Measurements from ENCODE around the gene NHLRC4.

NHLRC4 gene

DNA sequence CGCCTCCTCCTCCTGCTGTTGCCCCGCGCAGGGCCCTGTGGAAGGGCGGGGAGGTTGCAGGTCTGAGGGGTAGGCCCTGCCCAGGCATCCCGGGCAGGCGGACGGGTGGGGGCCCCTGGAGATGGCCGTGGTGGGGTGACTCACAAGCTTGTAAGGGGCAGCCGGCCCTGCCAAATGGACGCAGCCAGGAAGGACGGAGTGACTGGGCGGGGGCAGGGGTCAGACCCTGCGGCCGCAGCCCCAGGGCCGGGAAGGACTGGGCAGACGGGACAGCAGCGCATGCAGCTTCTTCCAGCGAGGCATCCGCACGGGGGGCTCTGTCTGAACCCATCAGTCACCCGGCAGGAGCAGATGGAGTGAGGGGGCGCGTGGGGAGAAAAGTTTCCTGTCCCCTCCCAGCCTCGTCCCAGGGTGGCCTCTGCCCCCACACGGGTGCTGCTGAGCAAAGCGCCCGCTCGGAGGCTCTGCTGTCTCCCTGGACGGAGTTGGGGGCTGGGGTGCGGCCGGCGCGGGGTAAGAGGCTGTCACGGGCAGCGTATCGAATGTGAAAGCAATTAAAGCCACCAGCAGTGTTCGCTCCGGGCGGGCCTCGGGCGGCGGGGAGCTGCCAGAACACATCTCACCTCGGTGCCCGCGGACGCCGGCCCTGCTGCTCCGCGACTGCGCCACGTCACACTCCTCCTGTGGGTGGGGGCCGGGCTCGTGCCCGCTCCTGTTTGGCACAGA, 12.0 kb upstream of the NHLRC4 start:
- no peak for DNase-seq

DNA sequence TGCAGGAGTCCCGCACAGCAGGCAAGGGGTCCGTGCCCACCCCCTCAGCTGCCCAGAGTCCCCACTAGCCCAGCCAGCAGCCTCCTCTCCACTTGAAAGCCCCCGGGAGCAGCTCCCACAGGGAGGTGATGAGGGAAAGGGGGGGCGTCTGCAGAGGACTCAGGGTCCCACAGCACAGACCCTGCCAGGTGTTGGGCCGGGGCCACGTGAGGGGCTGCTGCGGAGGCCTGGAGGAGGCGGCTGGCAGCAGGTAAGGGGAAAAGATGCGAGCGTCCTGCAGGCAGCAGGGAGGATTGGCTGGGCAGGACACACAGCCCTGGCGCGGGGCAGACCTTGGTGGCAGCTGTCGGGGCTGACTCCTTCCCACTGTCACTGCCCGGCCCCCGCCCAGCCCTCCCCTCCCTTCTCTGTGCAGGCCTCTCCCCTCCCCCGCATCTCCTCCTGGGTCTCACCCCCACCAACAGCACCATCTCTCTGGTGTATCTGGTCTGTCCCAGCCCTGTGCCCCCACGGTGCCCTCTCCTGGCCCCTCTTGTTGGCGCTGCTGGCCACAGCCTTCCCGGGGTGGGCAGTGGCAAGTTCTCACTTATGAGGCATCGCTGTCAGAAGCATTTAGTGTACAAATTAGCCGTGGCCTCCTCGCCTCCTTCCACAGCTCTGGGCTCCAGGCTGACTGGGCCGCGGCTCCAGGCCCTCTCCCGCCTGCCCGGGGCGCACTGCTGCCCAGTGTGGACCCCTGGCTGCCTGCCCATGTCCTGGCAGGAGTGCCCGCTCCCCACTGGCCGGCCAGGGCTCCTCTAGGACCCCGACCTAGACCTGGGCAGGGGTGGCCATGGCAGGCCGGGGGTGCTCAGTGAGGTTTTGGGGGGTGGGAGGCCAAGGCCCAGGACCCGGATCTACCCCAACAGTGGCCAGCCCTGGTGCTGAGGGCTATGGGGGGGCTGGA, 11.0 kb upstream of the NHLRC4 start:
- DNase-seq: no peak

DNA sequence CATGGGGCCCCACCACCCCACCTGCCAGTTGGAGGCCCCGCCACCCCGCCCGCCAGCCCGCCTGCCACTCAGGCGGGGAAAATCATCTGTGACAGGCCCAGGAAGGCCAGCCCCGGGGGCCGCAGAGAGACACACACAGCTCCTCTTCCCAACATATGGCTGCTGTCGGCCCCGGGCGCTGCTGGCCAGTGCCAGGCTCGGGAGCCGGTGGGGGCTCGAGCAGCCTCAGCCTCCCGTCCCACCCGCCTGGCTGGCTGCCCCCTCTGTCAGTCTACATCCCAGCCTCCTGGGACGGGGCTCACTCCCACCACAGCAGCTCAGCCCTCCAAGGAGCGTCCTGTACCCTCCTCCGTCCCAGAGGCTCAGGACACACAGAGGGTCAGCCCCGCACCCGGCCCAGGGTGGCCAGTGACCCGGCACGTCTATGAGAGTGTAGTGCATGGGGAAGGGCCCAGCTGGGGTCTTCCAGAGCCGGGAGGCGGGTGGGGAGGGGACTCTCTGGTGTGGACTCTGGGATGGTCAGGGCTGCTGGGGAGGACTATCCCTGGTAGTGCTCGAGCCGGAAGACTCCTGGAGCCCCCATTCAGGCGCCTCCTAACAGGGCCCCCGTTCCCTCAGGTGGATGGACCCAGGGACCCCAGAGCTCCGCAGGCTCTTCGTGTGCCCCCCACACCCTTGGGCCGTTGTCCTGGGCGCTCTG, 10.2 kb upstream of the NHLRC4 start:
- no peak for DNase-seq

DNA sequence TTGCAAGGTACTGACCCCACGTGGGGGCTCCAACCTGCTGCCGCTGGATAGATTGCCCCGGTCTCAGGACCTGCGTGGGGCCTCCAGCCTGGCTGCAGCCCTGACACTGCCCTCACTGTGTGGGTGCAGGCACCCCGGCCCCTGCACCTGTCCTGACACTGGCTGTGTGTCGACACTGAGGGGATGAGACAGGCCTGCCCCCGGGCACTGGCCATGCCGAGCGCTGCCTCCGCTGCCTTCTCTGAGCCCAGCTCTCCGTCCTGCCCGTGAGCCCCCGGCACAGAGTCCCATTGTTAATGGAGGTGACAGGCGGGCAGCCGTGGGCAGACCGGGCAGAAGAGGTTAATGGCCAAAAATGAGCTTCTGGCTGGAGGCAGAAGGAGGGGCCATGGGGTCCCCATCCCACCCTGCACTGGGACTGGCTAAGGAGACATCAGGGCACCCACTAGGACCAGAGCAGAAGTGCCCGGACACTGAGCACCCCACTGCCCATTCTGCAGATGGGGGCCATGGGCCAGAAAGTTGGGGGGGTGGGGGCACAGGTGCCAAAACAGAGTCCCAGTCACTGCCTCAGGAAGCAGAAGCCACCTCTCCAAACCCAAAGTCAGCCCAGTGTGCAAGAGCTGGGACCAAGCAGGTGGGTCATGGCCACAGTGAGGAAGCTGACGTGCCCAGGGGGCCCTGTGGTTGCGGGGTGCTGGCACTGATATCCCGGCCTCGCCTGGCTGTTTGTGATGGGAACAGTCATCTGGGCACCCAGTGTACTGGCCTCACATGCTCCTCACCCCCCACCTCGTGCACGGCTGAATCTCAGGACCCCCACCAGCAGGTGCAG, 9.1 kb upstream of the NHLRC4 start:
- DNase-seq: no peak

DNA sequence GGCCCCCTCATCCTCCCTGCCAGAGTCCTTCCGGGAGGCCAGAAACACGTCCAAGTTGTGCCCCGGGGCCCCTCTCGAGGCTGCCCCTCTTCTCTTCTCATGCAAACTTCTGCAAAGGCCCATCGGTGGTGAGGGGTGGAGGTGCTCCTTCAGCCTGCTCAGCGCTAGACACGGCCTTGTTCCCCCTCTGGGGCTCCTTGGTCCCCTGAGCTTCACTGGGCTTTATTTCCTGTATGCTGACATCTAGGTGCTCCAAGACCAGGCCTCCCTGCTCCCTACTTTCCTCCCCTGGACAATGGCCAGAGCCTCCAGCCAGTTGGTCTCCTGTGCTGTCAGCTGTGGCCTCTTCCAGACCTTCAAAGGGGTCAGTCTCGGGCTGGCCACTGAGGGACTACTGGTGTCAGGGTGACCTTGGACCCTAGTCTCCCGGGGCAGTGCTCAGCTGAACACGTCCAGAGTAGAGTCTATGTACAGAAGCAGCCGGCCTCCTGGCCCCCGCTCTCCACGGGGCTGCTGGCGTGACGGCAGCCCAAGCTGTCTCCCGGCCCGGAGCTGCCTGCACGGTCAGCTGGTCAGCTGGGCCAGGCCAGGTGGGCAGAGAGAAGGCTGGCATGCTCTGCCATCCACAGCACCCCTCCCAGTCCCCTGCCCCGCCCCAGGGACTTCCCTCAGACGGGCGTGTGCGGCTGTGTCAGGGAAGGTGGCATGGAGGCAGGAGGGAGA, 8.3 kb upstream of the NHLRC4 start:
- no peak for DNase-seq

DNA sequence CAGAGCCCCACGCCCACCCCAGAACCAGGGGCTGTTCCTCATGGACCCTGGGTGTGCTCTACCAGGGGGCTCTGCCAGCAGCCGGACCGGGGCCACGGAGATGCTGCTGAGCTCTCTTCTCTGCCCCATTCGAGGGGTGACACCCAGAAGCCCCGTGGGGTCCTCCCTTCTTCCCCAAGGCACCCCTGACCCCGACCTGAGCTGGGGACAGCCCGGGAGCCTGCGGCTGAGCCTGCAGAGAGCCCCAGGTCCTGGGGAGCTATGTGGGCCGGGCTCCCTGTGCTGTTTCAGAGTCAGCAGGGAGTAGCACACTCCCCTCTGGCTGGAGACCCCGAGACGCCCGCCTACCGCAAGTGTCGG, 7.8 kb upstream of the NHLRC4 start:
- DNase-seq: no peak

DNA sequence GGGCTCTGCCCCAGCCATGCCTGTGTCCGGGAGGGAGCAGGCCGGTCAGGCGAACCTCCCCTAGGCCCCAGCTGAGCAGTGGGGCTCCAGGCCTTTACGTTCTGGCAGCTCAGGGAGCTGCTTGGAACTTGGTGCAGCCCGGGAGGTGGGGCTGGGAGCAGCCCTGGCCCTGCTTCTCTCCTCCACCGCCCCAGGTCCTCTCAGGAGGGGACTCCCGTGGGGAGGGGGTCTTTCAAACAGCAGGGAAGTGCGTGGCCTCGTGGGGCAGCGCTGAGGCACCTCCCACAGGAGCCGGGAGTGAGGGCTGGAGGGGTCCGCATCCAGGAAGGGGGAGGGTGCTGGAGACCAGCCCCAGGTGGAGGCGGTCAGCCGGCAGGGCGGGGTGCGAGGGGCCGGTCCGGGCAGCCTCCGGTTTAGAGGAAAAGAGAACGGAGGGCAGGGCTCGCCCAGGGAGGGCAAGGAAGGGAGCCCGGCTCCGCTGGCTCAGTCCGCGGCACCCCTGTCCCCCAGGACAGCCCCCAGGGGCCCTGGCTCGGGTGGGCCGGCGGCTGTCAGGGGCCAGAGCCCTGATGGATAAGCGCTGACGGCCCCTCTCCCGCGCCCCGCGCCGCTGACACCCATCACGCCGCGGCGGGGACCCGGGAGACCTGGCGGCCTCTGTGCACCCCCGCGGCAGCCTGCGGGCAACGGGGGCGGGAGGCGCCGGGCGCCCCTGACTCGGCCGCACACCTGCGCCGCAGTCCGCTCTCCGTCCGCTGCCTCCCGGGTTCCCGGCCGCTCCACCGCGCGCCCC, 7.2 kb upstream of the NHLRC4 start:
- DNase-seq: no peak

DNA sequence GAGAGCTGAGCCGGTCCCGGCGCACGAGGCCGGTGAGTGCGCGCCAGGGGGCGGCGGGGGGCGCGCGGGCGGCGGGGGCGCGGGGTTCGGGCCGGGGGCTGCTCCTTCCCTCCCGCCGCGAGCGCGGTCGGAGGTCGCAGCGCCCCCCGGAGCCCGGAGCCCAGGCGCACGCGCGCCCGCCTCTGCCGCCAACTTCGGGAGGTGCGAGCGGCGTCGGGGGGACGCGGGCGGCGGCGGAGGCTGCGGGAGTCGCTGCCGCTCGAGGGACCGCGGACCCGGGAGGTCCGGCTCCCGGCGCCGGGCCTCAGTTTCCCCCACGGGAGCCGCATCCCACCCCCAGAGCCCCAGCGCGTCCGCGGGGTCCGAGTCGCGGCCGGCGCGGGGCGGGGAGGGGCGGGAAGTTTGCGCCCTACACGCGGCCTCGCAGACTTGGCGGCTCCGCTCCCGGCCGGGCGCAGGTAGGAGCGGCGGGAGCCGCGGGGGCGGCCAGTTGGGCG, 6.6 kb upstream of the NHLRC4 start, which contains the start of gene PRR35:
Gene PRR35 (plus strand): TSS at position 191 of the 497 bp plus-strand sequence. CDS start 2,901 bp downstream, outside the sequence.
- no peak for DNase-seq

DNA sequence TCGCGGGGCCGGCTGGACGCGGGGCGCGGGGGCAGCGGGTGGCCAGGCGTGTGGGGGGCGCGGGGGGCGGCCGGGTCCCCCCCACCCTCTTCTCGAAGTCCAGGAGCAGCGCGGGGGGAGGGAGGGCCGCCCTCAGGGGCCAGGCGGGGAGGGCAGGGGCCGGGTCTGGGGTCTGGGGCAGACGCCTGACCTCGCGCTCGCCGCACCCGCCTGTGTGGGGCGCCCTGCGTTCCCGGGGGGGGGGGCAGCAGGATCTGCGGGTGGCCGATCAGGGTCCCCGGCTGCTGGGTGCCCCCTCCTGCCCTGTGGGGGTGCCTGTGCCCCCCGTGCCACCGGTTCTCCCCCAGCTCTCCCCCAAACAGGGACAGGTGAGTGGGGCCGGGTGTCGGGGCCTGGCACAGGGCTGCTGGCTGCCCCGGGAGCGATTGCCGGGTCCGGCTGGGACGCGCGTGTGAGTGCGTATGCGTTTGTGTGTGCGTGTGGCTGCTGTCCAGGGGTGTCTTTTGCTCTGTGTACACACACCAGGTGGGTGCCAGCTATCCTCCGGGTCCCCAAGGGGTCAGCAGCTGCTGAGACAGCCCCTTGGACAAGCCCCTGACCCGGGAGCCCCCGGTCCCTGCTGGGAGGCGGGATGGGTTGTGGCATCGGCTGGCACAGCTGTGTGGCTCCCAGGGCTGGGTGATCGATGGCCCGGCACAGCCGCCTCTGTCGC, 5.9 kb upstream of the NHLRC4 start:
- DNase-seq: no peak

DNA sequence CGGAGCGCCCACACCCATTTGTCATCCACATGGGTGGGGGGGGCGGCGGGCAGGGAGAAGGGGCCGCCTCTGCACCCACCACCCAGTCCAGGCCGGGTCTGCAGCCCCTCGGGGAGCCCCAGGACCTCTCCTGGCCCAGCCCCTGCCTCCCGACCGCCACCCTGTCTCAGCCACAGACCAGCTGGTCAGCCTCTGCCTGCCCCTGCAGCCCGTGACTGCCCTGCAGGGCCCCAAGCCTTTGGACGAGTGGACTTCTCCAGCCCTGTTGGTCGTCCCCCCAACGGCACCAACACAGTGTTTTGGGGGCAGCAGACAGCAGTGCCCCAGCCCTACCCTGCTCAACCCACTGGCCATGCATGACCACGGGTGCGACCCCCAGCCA, 5.4 kb upstream of the NHLRC4 start:
- no peak for DNase-seq

DNA sequence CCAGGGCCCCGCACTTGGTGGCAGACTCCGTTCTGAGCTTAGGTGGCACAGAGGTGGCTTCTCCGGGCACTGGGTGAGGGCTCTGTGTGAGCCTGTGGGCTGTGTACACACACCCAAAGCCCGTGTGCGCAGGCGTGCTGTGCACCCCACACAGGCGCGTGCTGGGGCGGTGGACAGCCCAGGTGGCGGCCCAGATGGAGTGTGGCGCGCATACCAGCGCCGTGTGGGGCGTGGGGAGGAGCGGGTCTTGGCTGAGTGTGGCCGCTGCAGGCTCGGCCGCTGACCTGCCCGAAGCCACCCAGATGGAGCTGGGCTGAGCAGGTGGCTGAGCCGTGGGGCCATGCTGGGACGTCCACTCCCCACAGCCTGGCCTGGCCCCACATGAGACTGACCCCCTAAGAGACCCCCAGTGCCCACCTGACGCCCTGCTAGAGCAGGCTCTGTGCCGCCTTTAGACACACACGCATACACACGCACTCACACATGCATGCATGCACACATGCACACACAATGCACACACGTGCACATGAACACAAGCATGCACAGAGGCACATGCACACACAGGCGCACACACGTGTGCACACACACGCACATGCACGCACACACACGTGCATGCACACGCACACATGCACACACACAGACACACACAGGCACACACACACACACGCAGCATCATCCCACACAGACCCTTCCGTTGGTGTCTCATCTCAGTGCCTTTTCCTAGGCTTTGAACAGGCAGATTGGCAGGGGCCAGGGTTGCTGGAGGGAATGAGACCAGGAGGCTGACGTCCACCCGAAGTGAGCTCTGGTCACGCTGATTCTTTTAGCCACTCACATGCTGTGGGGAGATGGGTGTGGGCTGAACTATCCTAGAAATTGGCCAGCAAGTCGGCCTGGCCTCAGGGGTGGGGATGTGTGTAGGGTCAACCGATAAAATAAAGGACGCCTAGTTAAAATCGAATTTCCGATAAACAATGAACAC, 4.6 kb upstream of the NHLRC4 start:
- DNase-seq: no peak

DNA sequence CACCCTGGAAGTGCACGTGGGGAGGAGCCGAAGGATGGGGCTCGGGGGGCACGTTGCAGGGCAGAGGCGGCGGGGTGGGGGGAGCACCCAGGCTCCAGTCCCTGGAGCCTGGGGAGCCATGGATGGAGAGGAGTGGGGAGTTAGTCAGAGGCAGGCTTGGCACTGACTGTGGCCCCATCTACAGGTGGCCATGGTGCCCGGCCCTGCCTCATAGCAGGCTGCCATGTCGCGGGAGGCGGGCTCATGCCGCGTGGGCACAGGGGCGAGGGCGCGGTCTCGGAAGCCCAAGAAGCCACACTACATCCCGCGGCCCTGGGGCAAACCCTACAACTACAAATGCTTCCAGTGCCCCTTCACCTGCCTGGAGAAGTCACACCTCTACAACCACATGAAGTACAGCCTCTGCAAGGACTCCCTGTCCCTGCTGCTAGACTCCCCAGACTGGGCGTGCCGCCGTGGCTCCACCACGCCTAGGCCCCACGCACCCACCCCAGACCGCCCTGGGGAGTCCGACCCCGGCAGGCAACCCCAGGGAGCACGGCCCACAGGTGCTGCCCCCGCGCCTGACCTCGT, 3.6 kb upstream of the NHLRC4 start:
- no peak for DNase-seq

DNA sequence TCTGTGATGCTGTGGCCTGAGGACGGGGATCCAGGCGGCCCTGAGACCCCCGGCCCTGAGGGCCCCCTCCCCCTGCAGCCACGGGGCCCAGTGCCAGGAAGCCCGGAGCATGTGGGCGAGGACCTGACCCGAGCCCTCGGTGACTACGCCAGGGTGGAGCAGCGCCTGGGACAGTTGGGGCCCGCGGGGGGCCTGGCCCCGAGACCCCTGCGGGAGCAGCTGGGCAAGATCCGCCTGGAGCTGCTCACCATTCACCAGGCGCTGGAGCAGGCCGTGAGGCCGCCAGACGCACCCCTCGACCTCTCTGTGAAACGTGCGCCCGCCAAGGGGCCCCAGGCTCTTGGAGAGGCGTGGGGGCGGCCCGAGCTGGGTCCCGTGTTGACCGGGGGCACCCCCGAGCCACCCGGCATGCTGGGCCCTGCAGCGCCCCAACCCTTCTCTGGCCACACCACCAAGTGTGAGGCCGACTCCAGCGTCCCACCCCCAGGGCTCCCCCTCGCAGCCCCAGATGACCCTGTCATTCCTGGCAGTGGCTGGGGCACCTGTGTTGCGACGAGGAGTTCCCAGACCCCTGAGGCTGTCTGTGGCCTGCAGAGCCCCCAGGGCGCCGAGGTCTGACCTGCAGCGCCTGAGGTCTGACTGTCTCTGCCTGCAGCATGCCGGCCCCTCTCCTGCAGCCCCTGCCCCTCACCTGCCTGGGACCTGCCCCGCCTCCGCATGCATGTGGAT, 2.0 kb upstream of the NHLRC4 start:
- DNase-seq: no peak

DNA sequence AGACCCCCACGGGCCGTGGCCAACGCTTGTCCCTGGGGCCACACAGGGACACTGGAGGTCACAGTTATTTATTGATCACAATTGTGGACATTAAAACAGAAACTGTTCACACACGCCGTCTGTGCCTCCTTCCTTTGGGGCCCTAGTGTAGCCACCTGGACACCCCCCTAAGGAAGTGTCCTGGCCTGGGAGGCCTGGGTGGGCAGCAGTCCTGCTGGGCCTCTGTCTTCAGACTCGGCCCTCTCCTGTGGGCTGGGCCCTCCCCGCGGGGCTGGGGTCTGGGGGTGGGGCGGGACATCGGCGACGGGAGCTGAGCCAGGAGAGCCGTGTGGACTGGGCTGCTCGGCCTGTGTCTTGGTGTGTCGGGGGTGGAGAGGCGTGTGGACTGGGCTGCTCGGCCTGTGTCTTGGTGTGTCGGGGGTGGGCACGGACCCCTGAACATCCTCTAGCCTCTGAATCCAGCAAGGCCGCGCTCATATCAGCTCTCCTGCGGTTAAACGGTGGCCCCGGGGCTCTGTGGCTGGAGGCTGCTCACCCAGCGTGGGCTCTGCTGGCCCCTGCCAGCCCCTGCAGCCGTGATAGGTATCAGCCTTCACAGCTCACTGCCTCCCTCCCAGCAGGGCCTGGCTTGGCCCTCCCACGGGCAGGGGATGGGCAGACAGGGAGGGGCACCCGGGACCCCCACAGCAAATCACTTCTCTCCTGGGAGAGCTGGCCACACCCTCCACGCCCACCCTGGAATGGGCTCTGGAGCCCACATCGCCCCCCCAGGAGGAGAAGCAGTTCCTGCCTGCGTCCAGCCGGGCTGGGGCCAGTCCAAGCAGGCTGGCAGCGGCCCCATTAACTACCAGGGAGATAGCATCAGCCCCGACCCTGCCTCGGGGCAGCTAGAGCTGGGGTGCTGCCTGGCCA, 1.1 kb upstream of the NHLRC4 start:
- DNase-seq: no peak

DNA sequence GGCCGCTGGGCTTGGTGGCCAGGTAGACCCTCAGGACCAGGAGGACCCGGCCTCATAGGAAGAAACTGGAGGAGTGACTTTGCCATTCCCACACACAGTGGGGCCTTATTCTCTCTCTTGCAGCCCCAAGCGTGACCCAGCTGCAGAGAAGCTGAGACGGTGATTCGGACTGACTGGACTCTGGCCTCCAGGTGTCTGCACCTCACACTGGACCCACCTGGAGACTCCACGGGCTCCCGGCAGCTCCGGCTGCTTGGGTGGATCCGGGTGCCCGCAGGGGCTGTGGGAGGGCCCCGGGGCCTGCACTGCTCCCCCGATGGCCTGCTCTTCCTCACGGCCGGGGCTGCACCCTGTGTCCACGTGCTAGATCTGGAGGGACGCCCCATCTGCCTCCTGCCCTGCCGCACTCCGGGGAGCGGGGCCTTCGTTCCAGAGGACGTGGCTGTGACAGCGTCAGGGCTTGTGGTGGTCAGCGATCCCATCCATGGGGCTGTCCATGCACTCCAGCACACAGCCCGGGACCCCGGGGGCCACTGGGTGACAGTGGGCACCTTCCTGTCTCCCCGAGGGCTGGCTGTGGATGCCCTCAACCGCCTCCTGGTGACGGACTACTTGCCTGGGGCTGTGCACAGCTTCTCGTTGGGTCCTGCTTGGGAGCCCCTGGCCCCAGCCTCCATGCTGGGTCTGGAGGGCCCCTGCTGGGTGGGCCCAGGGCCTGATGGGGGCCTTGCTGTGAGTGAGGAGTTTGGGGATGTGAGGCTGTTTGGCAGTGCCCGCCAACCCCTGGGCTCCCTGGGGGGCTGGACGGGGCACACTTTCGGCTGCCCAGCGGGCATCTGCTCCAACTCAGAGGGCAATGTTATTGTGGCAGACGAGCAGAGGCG, 810 bp downstream of the NHLRC4 start:
- DNase-seq: no peak

Measured in activated gamma-delta T cell (primary cell).